Thoracic aorta (tissue), 2 donors: ENCODE results near the gene DDAH1. TPM values are rescaled to one million over a fixed set of nuclear protein-coding genes. Genes with fewer than 3 reads are reported as not detected.

Experiments used
- ATAC-seq: fragments of 150-250 bp; one replicate; pipeline ENCODE4 v1.8.0; 2017; ENCODE audit warnings: low read depth; ENCODE audit not compliant: insufficient number of reproducible peaks, low FRiP score
- DNase-seq: peaks from one replicate; pipeline ENCODE4 v3.0.0-alpha.2; 2020; ENCODE audit warnings: low spot score
- H3K27ac ChIP-seq, 2 donors: fragments of 200-600 bp; sonication (generic); 1 replicate in 1 of 2; 2 replicates in 1 of 2; pipeline ENCODE4 v1.5.1; 2016; ENCODE audit warnings: mild to moderate bottlenecking in 2 of 2, moderate library complexity in 2 of 2
- H3K27me3 ChIP-seq: fragments of 200-600 bp; sonication (generic); replicated peaks from 2 replicates; pipeline ENCODE4 v1.6.0; 2016; ENCODE audit warnings: mild to moderate bottlenecking; ENCODE audit not compliant: insufficient read depth
- H3K36me3 ChIP-seq: fragments of 200-600 bp; sonication (generic); one replicate; pipeline ENCODE4 v1.5.1; 2016
- H3K4me1 ChIP-seq, 2 donors: fragments of 200-600 bp; sonication (generic); 1 replicate in 1 of 2; 2 replicates in 1 of 2; pipeline versions ENCODE4 v1.5.1 to v1.6.0; 2016; ENCODE audit warnings: low read depth in 2 of 2, mild to moderate bottlenecking in 1 of 2; ENCODE audit not compliant: control insufficient read depth in 1 of 2
- H3K4me3 ChIP-seq: fragments of 200-600 bp; sonication (generic); 2 replicates; pipeline ENCODE4 v1.5.1; 2016; ENCODE audit warnings: mild to moderate bottlenecking
- H3K9me3 ChIP-seq: fragments of 200-600 bp; sonication (generic); 2 replicates; pipeline ENCODE4 v1.5.1; 2016
- total RNA-seq, 2 donors: library from RNA; depleted of rRNA; stranded (reverse); fragments of >200 nt; gene quantifications; one replicate each; pipeline versions ENCODE4 v1.1.0 to v1.2.3, GENCODE V29; 2016
- TF ChIP-seq, protein P1 (sequence below): fragments of 200-600 bp; sonication (generic); IDR thresholded peaks from one replicate; pipeline ENCODE4 v1.5.1; 2019; ENCODE audit warnings: antibody characterized with exemption

DDAH1 gene
- total RNA-seq, 2 donors from 2014 or later, result 30.5 to 55.4 TPM

DNA sequence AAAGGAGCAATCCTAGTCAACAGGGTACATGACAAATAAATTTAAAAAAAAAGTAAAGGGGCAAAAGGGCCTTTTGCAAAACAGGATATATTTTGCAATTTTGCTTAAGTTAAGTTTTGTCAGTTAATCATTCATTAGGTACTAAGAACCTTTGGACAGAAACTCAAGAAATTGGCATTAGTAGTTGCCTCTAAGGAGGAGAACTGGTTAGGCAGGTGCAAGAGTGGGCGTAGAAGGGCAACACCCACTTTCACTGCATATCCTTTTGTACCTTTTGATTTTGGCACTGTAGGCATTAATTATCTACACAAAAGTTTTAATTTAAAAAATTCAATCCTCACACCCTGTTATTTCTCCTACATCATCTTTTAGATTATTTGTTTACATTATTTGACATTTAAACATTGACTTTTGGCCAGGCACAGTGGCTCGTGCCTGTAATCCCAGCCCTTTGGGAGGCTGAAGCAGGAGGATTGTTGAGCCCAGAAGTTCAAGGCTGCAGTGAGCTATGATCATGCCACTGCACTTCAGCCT lies 4.3 kb downstream of the DDAH1 start:
- H3K27me3 ChIP-seq, result no peaks in the 10 kb centered on the region
- H3K27ac ChIP-seq, result no peak overlapping the region
- H3K36me3 ChIP-seq, result no peaks in the 10 kb centered on the region
- peaks cover 11 to 21% of the 10 kb centered on the region in 2 donors for H3K4me1 ChIP-seq
- H3K9me3 ChIP-seq, result no peaks in the 10 kb centered on the region
- TF ChIP-seq, protein P1, sequence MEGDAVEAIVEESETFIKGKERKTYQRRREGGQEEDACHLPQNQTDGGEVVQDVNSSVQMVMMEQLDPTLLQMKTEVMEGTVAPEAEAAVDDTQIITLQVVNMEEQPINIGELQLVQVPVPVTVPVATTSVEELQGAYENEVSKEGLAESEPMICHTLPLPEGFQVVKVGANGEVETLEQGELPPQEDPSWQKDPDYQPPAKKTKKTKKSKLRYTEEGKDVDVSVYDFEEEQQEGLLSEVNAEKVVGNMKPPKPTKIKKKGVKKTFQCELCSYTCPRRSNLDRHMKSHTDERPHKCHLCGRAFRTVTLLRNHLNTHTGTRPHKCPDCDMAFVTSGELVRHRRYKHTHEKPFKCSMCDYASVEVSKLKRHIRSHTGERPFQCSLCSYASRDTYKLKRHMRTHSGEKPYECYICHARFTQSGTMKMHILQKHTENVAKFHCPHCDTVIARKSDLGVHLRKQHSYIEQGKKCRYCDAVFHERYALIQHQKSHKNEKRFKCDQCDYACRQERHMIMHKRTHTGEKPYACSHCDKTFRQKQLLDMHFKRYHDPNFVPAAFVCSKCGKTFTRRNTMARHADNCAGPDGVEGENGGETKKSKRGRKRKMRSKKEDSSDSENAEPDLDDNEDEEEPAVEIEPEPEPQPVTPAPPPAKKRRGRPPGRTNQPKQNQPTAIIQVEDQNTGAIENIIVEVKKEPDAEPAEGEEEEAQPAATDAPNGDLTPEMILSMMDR, result no peak
- ATAC-seq (no peak), DNase-seq (no peak)
- H3K4me3 ChIP-seq, result no peak overlapping the region

DNA sequence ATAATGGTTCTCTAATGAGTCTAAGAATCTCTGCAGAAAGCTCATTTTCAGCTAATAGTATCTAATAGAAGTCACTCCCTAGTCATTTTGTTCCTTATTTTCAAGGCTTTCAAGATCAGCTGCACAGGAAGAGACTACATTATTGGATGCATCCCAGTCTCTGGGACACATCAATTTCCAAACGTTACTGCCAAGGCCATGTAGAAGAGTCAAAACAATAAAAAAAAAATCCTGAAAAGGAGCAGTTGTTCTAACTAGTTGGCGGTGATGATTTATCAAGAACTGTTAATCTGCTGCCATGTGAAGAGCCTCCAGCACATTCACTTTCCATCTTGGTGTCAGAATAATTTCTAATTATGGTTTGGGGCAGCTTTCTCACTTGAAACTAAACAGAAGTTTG lies 5.7 kb downstream of the DDAH1 start:
- no peaks in the 10 kb centered on the region for H3K36me3 ChIP-seq
- no peak overlapping the region for H3K4me3 ChIP-seq
- no peaks in the 10 kb centered on the region for H3K9me3 ChIP-seq
- TF ChIP-seq, protein P1, result no peak
- DNase-seq, result no peak
- no peak for ATAC-seq
- no peak overlapping the region for H3K27ac ChIP-seq
- H3K27me3 ChIP-seq, result no peaks in the 10 kb centered on the region
- peaks cover 18 to 30% of the 10 kb centered on the region in 2 donors for H3K4me1 ChIP-seq

GRCh38 chr1:85454214-85454613 lies 10.7 kb downstream of the DDAH1 start:
- H3K9me3 ChIP-seq, result no peaks in the 10 kb centered on the region
- no peak overlapping the region for H3K4me3 ChIP-seq
- peaks cover 13 to 29% of the 10 kb centered on the region in 2 donors for H3K4me1 ChIP-seq
- H3K27ac ChIP-seq, result peak overlapping the region in 1 of 2 donors; percentile 35
- TF ChIP-seq, protein P1, result no peak
- no peaks in the 10 kb centered on the region for H3K27me3 ChIP-seq
- ATAC-seq, result no peak
- no peaks in the 10 kb centered on the region for H3K36me3 ChIP-seq
- DNase-seq, result no peak

DNA sequence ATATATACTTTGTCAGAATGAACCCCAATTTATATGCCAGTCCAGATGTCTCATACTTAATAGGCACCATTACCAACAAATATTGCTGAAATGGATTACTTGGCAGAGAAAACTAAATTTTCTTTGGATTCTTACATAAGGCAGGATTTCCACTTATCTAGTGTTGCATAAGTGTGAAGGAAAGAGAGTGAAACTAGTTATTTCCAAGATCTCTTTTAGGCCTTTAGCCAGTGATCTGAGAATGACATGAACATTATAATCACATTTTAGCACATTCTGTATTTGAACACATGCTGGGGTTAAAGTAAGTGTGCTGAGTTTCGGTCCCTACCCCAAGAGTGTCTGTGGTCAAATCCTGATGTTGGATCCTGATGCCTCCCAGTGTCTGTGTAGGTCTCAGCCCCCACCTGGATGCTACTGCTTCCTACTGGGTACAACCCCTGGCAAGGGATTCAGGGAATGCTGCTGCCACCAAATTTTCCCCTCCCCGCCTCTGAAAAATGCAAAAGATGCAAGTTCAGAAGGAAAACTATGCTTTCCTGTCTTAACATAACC lies 11.2 kb downstream of the DDAH1 start:
- DNase-seq (no peak), ATAC-seq (no peak)
- H3K4me1 ChIP-seq, result peaks cover 13 to 34% of the 10 kb centered on the region in 2 donors
- TF ChIP-seq, protein P1, result no peak
- H3K27ac ChIP-seq, result peak overlapping the region in 1 of 2 donors; percentile 35
- no peak overlapping the region for H3K4me3 ChIP-seq
- H3K27me3 ChIP-seq, result no peaks in the 10 kb centered on the region
- no peaks in the 10 kb centered on the region for H3K36me3 ChIP-seq
- no peaks in the 10 kb centered on the region for H3K9me3 ChIP-seq

GRCh38 chr1:85452948-85453347 lies 12.0 kb downstream of the DDAH1 start:
- ATAC-seq (no peak), DNase-seq (no peak)
- H3K27ac ChIP-seq, result no peak overlapping the region
- no peaks in the 10 kb centered on the region for H3K36me3 ChIP-seq
- no peak overlapping the region for H3K4me3 ChIP-seq
- TF ChIP-seq, protein P1, result no peak
- no peaks in the 10 kb centered on the region for H3K27me3 ChIP-seq
- peaks cover 13 to 35% of the 10 kb centered on the region in 2 donors for H3K4me1 ChIP-seq
- H3K9me3 ChIP-seq, result no peaks in the 10 kb centered on the region
